Measurements from ENCODE around the gene PEAK1. TPM values are rescaled to one million over a fixed set of nuclear protein-coding genes. Genes with fewer than 3 reads are reported as not detected.

Gene PEAK1
- total and polyA plus RNA-seq, 7 donors, result 4.0 to 32.1 (median 25.3) TPM

GRCh38 chr15:77349666-77350065 lies 70.2 kb downstream of the PEAK1 start:
- no peak overlapping the region for H3K27ac ChIP-seq
- no peaks in the 10 kb centered on the region for H3K9me3 ChIP-seq
- DNase-seq (no peak), ATAC-seq (no peak)
- no peaks in the 10 kb centered on the region for H3K36me3 ChIP-seq (ENCODE audit: insufficient read depth in 1 of 2, low read depth in 1 of 2)
- H3K4me3 ChIP-seq, result no peak overlapping the region
- peaks cover 21% of the 10 kb centered on the region for H3K4me1 ChIP-seq
- intact Hi-C loops (cut with DNase I), result loop anchor here in 1 of 2 donors (5.0 kb wide), 2 partner anchors 37 to 138 kb away; no protein-coding TSS in a partner anchor
- 57 to 72% (median 61%) methylated on average over 2 of the region's 2 CpGs for WGBS, 3 donors
- TF ChIP-seq CTCF (IDR thresholded peaks at IDR 0.05), result no peak
- no peaks in the 10 kb centered on the region for H3K27me3 ChIP-seq (ENCODE audit: insufficient read depth in 3 of 3, low read length in 2 of 3)

- H3K27ac ChIP-seq, result no peak overlapping the region
- H3K36me3 ChIP-seq (ENCODE audit: insufficient read depth in 1 of 2, low read depth in 1 of 2), result no peaks in the 10 kb centered on the region
- 94 to 97% (median 95%) methylated on average over 4 of the region's 4 CpGs for WGBS, 3 donors
- H3K4me1 ChIP-seq, result peaks cover 18% of the 10 kb centered on the region
- ATAC-seq (no peak), DNase-seq (no peak)
- TF ChIP-seq CTCF (IDR thresholded peaks at IDR 0.05), result no peak
- no peak overlapping the region for H3K4me3 ChIP-seq
- H3K27me3 ChIP-seq (ENCODE audit: insufficient read depth in 3 of 3, low read length in 2 of 3), result no peaks in the 10 kb centered on the region
- intact Hi-C loops (cut with DNase I), result loop anchor here in 1 of 2 donors (5.0 kb wide), 1 partner anchor 139 kb away; no protein-coding TSS in a partner anchor
- H3K9me3 ChIP-seq, result no peaks in the 10 kb centered on the region
Measured at GRCh38 chr15:77348511-77348910, 71.4 kb downstream of the PEAK1 start.

- H3K4me1 ChIP-seq, result peaks cover 19% of the 10 kb centered on the region
- no peaks in the 10 kb centered on the region for H3K27me3 ChIP-seq (ENCODE audit: insufficient read depth in 3 of 3, low read length in 2 of 3)
- H3K27ac ChIP-seq, result no peak overlapping the region
- 35 to 51% (median 46%) methylated on average over 4 of the region's 4 CpGs for WGBS, 3 donors
- ATAC-seq (no peak), DNase-seq (no peak)
- no peaks in the 10 kb centered on the region for H3K36me3 ChIP-seq (ENCODE audit: insufficient read depth in 1 of 2, low read depth in 1 of 2)
- no peaks in the 10 kb centered on the region for H3K9me3 ChIP-seq
- intact Hi-C loops (cut with DNase I), result loop anchor here in 1 of 2 donors (5.0 kb wide), 1 partner anchor 140 kb away; no protein-coding TSS in a partner anchor
- H3K4me3 ChIP-seq, result no peak overlapping the region
- no peak for TF ChIP-seq CTCF (IDR thresholded peaks at IDR 0.05)
Measured at GRCh38 chr15:77347197-77347596, 72.7 kb downstream of the PEAK1 start.

- Histone ChIP-seq H3K36me3 (ENCODE audit: insufficient read depth in 1 of 2, low read depth in 1 of 2) (no peaks in the 10 kb centered on the region), H3K4me1 (peaks cover 19% of the 10 kb centered on the region), H3K4me3 (no peak overlapping the region), H3K9me3 (no peaks in the 10 kb centered on the region), H3K27ac (no peak overlapping the region), H3K27me3 (ENCODE audit: insufficient read depth in 3 of 3, low read length in 2 of 3) (no peaks in the 10 kb centered on the region)
- DNase-seq, result no peak
- WGBS, 3 donors, result 74 to 78% (median 77%) methylated on average over 4 of the region's 4 CpGs
- TF ChIP-seq CTCF (IDR thresholded peaks at IDR 0.05), result no peak
- intact Hi-C loops (cut with DNase I), result loop anchor here in 1 of 2 donors (5.0 kb wide), 1 partner anchor 141 kb away; no protein-coding TSS in a partner anchor
- no peak for ATAC-seq
Measured at GRCh38 chr15:77346245-77347036, 73.5 kb downstream of the PEAK1 start.
